ENCODE measurements around the gene ETV2.

- no peak for TF ChIP-seq ISL1 (CRISPR knock-in tag; IDR thresholded peaks at IDR 0.05)
- TF ChIP-seq ZFP30 (CRISPR knock-in tag; IDR thresholded peaks at IDR 0.05): no peak
- no peak for TF ChIP-seq ZFP3 (CRISPR knock-in tag; IDR thresholded peaks at IDR 0.05)
- no peak for TF ChIP-seq RARB (CRISPR knock-in tag; IDR thresholded peaks at IDR 0.05)
- TF ChIP-seq ARNTL (CRISPR knock-in tag; IDR thresholded peaks at IDR 0.05; ENCODE audit: borderline replicate concordance, low read depth): no peak
Observed at GRCh38 chr19:35618857-35619256, 22.7 kb upstream of the ETV2 start.
